Stimulated activated CD8-positive, alpha-beta memory T cell treated with anti-CD3 and anti-CD28 coated beads, Interleukin-12 subunit alpha, Interleukin-12 subunit beta, amount 100 ng/mL, for 24 hours (primary cell): ENCODE results near the gene METTL27.
"Not testable (repeated sequence)": the region's sequence is repeated elsewhere in the genome, so short reads cannot be mapped to it uniquely, and the experiment has no call there.

Experiments
- DNase-seq: peaks from one replicate; pipeline ENCODE4 v3.0.0-alpha.2; 2020; ENCODE audit errors: extremely low read depth

The METTL27 gene

DNA sequence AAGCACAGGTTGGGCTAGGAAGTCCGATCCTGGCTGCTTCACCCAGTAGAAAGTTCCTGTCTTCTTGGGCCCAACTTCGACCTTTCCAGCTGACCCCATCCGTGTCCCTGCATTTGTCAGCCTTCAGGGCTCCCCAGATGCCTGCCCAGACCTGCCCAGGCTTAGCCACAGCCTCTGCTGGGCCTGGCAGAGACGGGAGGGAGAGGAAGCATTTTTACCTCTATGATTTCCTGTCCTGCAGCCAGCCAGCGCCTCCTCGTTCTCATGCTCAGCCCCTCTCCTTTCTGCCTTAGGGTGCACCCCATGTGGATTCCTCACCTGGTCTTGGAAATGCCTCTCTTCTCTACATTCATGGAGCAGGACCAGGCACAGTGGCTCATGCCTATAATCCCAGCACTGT is 3.7 kb downstream of the METTL27 start:
- DNase-seq, result no peak

DNA sequence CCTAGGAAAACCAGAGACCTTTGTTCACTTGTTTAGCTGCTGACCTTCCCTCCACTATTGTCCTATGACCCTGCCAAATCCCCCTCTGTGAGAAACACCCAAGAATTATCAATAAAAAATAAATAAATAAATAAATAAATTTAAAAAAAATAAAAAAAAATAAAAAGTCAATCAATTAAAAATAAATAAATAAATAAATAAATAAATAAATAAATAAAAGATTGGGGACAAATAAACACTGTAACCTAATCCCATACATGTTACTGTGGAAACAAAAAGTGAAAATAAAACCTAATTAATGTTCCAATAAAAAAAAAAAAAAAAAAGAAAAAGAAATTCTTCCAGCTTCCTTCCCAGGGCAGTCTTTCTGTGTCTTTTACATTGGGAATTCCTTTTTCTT is 5.1 kb downstream of the METTL27 start:
- not testable (repeated sequence) for DNase-seq

DNA sequence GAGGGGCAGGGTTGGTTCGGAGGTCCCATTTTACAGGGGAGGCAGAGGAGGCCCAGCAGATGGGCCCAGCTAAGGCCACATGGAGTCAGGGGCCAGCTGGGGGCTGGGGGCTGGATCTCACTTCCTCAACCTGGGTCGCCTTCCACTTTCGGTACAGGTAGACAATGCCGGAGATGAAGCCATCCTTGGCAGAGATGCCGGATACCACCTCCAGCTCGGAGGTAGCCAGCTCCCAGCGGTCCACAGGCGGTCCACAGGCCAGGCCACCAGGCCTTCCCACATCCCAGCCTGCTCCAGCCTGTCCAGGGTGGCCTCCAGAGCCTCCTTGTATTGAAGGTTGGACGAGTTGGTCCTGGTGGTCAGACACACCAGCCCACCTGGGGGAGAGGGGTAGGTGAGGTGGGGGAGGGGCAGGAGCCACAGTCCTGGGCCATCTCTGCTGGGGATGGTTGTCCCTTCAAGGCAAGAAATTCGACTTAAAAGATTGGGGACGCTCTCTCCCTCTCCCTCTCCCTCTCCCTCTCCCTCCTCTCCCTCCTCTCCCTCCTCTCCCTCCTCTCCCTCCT is 7.6 kb downstream of the METTL27 start:
- no peak for DNase-seq

DNA sequence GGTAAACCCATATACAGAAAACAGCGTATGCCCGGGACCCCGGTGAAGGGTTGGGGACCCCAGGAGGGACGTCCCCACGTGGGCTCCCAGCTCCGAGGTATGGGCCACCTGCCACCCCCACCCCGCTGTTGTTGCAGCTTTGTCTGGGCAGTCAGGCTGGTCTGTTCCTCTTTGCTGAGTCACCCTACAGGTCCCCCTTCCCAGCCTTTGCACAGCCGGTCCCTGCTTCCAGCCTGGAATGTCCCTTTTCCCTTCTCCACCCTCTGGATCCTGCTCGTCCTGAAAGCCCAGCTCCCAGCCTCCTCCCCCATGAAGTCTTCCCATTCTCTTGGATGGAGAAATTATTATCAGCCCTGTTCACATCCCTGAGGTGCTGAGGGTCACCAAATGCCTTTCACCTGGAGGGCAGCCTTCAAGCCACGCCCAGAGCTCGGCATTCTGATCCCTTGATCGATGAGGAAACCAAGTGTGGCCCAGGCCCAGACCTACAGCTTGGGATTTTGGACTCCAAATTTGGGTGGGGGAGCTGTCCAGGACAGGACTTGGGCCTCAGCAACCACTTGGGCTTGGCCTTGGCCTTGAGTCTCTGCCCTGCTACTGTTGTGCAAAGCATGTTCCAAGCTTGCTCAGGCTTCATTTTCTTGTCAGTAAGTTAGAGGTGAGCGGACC is 8.9 kb downstream of the METTL27 start:
- DNase-seq, result no peak

DNA sequence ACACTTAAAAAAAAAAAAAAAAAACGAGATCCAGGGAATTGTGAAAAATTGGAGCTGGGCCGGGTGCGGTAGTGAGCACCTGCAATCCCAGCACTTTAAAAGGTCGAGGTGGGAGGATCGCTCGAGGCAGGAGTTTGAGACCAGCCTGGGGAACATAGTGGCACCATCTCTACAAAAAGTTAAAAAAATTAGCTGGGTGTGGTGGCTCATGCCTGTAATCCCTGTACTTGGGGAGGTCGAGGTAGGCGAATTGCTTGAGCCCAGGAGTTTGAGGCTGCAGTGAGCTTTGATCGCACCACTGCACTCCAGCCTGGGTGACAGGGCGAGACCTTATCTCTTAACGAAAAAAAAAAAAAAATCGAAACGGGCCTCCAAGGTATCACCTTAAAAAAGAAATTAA is 9.5 kb downstream of the METTL27 start:
- DNase-seq, result no peak

DNA sequence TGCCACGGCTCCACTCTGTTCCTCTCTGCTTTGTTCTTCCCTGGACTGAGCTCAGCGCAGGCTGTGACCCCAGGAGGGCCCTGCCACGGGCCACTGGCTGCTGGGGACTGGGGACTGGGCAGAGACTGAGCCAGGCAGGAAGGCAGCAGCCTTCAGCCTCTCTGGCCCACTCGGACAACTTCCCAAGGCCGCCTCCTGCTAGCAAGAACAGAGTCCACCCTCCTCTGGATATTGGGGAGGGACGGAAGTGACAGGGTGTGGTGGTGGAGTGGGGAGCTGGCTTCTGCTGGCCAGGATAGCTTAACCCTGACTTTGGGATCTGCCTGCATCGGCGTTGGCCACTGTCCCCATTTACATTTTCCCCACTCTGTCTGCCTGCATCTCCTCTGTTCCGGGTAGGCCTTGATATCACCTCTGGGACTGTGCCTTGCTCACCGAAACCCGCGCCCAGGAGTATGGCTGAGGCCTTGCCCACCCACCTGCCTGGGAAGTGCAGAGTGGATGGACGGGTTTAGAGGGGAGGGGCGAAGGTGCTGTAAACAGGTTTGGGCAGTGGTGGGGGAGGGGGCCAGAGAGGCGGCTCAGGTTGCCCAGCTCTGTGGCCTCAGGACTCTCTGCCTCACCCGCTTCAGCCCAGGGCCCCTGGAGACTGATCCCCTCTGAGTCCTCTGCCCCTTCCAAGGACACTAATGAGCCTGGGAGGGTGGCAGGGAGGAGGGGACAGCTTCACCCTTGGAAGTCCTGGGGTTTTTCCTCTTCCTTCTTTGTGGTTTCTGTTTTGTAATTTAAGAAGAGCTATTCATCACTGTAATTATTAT is 10.3 kb downstream of the METTL27 start:
- DNase-seq, result no peak

DNA sequence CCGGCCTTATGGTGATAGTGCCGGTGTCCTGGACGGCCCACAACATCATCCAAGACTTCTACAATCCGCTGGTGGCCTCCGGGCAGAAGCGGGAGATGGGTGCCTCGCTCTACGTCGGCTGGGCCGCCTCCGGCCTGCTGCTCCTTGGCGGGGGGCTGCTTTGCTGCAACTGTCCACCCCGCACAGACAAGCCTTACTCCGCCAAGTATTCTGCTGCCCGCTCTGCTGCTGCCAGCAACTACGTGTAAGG is 10.8 kb downstream of the METTL27 start:
- no peak for DNase-seq

DNA sequence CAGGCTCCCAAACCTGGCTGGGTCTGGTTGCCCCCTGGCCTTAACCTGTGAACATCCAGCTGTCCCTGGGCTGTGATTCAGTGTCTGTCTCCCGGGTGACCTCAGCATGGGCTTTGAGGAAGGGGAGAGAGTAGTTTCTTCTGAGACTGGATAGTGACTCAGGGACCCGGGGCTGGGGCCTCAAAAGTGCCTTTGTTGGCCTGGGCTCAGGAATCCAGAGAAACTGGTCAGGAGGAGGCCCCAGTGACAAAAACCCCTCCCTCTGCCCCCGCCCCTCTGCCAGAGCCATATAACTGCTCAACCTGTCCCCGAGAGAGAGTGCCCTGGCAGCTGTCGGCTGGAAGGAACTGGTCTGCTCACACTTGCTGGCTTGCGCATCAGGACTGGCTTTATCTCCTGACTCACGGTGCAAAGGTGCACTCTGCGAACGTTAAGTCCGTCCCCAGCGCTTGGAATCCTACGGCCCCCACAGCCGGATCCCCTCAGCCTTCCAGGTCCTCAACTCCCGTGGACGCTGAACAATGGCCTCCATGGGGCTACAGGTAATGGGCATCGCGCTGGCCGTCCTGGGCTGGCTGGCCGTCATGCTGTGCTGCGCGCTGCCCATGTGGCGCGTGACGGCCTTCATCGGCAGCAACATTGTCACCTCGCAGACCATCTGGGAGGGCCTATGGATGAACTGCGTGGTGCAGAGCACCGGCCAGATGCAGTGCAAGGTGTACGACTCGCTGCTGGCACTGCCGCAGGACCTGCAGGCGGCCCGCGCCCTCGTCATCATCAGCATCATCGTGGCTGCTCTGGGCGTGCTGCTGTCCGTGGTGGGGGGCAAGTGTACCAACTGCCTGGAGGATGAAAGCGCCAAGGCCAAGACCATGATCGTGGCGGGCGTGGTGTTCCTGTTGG is 11.4 kb downstream of the METTL27 start, which contains the start of gene CLDN4:
Gene CLDN4 (plus strand): TSS at position 316 of the 903 bp plus-strand sequence. CDS start 206 bp downstream, at position 522.
- no peak for DNase-seq

DNA sequence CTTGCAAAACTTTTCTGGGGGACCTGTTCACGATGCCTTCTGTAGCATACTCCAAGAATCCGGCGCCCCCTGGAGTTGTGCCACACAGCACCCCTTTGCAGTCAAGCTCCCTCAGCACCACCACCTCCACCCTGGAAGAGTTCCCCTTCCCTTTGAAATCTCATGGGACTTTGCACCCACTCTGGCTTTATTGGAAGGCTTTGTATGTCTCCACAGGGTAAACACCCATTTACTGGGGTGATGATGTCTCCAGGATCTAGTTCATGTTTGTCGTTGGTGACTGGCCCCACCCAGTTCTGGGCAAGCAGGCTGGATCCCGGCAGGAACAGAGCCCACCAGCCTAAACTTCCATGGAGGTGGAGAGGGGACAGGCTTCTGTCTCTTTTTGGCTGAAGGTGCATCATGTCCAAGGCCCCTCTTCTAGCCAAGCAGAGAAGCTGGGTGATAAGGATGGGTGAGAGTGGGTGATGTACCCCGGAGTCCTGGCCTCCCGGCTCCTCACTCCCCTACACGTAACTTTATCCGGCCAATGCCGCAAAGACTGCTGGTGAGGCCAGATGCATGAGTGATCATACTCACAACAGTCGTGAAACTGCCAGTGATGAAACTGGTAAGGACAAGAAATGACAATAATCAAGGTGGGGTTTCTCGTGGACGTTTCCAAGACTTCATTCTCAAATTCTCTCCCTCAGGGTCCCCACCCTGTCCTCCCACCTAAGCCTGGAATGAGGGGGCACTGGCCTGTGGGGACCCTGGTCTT is 12.2 kb downstream of the METTL27 start:
- no peak for DNase-seq

DNA sequence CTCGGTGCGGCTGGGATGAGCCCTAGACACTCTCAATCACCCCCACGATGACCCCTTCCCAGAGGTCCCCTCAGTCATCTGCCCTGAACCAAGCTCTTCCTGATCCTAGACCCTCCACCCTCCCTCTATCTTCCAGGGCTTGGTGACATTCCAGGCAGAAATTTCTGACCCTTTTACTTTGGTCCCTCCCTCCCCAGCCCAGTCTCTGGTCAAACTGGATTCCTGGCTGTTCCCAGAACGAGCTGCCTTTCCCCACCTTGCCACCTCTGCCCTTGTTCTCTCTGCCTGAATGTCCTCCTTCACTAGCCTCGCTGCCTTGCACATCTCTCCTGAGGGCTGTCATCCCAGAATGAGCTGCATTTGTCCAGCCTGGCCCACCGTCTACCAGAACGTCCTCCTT is 12.8 kb downstream of the METTL27 start:
- DNase-seq, result no peak

DNA sequence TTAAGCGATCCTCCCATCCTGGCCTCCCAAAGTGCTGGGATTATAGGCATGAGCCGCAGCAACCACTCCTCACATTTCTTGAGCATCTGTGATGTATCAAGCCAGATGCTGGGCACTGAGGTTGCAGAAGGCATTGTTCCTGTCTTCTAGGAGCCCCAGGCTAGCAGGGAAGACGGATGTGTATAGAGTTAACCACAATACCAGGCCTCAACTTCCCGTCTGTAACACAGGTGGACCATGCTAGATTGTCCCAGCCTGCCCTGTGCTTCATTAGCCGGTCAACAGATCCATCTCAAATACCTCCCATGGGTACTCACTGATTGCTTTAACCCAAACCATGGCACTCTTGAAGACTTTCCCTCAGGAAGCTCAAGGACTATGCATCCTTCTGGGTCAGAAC is 13.3 kb downstream of the METTL27 start:
- DNase-seq, result no peak

DNA sequence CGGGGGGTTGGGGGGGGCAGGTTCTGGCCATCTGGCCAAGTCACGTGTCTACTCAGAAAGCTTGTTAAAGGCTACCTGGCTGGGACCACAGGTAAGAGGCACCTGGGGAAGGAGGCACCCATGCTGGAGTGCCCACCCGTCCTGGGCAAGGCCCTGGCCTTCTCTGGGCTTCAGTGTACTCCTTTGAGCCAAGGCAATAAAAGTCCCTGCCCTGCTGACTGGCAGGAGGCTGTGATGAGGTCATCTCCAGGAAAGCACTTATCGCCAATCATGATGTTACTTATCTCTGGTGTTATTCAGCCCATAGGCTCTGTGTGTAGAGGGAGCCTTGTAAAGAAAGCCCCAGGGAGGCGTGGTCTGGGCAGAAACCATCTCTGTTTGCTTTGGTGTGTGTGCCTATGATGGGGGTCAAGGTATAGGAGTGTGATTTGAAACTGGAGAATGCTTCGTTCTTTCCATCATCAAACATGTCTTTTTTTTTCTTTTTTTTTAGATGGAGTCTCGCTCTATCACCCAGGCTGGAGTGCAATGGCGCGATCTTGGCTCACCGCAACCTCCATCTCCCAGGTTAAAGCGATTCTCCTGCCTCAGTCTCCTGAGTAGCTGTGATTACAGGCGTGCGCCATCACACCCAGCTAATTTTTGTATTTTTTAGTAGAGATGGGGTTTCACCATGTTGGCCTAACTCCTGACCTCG is 14.1 kb downstream of the METTL27 start:
- no peak for DNase-seq

DNA sequence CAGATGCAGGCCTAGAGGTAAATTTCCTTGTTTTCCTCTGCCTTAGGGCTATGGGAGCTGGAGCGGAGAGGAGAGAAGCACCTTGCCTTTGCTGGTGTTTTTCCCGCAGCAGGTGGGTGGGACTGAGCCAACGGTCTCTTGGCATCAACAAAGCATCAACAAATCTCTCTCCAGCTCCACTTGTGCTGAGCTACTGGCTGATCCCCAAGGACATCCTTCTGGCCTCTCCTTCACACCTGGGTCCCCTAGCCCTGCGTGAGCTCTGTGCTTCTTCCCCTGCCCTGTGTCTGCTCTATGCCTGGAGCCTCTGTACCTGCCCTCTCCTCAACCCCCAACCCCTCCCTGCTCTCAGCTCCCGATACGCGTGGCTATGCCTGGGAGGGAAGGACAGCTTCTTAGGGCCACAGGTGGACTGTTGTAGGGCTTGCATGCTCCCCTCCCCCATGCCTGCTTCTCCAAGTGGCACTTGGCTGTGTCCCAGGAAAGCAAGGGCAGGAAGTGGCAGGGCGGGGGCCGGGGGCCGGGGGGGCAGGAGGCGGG is 14.7 kb downstream of the METTL27 start:
- no peak for DNase-seq

DNA sequence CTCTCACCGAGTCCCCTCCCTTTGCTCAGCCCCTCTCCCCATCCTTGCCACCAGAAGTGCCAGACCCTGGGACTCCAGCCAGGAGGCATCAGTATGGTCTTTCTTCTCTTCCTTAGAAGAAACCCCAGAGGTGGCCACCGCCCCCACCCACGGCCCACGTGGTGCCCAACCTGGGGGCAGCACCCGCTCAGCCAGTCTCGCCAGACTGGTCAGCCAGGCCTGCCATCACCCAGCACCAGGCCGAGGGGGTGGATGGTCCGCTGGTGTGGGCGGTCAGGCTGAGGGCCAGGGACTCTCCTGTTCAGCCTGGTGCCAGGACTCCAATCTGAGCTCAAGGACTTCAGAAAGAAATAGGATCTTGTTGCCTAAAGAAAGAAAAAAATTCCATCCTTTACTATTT is 17.3 kb downstream of the METTL27 start:
- DNase-seq, result no peak

DNA sequence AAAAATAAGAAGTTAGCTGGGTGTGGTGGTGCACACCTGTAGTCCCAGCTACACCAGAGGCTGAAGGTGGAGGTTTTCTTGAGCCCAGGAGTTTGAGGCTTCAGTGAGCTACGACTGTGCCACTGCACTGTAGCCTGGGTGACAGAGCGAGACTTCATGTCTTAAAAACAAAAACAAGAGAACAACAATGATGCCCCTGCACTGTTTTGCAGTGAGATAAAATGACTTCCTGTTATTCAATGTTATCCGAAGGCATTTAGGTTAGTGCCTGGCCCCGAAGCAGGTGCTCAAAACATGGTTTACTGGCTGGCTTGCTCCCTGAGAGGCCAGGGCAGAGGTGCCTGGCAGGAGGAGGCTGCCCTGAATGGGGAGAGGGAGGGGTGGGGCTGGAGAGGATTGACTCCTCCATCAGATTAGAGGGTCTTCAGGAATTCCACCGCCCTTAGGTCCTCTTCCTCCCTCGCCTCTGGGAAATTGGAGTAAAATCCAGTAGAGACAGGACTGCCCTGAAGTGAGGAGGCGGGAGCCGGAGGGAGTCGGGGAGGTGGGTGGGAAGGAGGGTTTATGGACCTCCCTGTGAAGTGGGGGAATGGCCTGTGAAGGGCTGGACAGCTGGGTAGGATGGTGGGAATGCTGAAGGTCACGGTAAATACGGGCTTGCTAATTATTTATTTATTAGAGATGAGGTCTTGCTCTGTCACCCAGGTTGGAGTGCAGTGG is 18.3 kb downstream of the METTL27 start:
- no peak for DNase-seq

DNA sequence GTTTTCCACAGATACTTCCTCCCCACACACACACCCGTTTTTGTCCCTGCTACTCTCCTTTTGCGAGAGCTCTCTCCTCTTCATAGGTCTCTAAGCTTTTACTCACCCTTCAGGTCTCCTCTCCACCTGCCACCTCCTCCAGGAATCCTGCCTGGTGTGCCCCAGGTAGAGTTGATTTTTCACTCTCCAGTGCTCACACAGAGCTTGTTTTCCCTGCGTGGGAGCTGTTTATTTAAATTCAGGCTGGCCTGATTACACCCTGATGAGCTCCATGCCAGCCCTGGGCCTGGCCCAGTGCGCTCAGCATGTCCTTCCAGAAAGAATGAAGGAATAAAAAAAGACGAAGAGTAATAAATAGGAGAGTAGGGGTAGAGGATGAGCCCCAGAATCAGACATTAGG is 19.1 kb downstream of the METTL27 start:
- DNase-seq, result no peak

DNA sequence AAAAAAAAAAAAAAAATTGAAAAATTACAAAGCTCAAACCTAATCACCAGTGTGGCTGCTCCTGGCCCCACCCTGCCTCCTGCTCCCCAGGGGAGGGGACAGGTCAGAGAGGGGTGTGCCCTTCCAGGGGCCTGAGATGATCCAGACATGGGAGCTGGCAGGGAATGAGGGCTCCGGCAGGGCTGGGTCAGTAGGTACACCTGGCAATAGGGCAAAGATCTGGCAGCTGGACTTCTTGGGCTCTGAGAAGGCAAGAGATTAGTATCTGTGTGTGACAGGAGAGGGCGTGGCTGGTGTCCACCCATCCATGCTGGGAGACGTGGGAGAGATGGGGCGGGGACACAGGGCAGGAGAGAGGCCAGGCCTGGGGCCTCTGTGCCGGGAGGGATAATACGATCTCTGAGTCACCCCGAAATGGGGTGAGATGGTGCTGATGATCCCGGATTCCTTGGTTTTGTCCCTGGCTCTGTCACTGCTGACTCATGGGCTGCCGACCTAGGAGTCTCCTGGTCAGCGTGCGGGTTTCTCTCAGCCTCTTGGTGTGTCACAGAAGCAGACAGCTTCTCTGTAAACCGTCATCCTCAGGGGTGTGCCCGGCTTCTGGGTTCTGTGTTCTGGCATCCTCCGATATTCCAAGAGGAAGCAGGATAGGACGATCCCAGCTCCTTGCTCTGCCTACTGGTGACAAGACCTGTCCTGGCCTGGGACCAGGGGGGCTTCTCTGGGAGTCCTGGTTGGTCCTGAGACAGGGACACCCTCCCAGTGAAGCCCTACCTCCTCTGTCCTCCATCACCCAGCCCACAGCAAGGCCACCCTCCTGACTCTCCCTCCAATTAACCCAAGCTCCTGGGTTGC is 19.8 kb downstream of the METTL27 start:
- DNase-seq, result no peak

DNA sequence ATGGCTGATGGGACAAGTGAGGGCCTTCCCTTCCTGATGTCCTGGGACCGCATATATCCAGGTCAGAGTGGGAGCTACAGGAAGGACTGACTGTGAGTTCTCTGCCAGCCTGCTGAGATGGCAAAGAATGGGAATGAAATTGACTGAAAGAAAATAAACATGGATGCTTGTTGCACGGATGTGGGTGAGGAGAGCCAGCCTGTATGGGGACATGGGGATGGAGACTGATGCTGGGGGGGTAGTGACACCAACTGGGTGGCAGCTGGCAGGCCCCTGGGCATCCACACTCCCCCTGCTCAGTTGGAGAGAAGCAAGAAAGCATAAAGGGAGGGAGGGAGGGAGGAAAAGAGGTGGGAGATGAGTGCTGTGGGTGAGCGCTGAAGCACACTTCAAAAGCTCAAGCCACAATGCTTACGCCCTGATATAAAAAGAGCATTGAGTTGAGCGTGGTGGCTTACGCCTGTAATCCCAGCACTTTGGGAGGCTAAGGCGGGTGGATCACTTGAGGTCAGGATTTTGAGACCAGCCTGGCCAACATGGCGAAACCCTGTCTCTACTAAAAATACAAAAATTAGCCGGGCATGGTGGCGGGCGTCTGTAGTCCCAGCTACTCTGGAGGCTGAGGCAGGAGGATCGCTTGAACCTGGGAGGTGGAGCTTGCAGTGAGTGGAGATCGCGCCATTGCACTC is 20.6 kb downstream of the METTL27 start:
- not testable (repeated sequence) for DNase-seq
